ENCODE results near the gene DNAJB9. TPM values are rescaled to one million over a fixed set of nuclear protein-coding genes. Genes with fewer than 3 reads are reported as not detected.
A peak's percentile ranks its signal among the peaks of the same experiment; 100 is the strongest.

DNAJB9 gene
- total RNA-seq, 1 experiment from 2014 or later, result 24.0 TPM

- DNase-seq (ENCODE audit: low read depth), result no peak
Observed at GRCh38 chr7:108568801-108569380, 783 bp upstream of the DNAJB9 start.

DNA sequence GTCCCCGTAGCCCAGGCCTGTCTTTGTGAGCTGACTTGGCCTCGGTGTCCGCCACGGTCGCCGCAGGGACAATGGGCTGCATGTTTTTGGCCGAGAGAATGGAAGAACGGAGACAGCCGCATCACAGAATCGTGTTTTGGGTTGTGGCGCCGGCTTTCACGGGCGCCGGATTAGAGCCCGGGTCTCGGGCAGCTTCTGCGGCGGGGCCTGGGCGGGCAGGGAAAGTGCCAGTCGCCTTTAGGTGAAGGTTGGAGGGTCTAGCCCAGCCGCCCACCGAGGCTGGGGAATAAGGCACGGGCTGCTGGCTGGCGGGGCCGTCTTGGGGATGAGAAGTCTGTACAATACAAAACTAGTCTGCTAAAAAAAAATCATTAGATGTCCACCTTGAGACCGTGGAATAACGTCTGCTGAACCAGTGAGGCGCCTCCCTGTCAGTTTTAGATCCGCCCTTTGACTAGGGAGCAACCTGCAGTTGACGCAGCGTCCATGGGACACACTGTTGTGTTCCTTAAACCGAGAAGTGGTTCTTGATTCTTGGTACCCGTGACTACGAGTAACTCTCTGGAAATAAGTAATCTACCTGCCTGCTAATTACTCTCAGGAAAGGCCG is 577 bp downstream of the DNAJB9 start:
- DNase-seq (ENCODE audit: low read depth), result peak; percentile 69

- no peak for DNase-seq (ENCODE audit: low read depth)
Observed at GRCh38 chr7:108572480-108572879, 2.8 kb downstream of the DNAJB9 start.

- DNase-seq (ENCODE audit: low read depth), result no peak
Observed at GRCh38 chr7:108575156-108575555, 5.5 kb downstream of the DNAJB9 start.

DNA sequence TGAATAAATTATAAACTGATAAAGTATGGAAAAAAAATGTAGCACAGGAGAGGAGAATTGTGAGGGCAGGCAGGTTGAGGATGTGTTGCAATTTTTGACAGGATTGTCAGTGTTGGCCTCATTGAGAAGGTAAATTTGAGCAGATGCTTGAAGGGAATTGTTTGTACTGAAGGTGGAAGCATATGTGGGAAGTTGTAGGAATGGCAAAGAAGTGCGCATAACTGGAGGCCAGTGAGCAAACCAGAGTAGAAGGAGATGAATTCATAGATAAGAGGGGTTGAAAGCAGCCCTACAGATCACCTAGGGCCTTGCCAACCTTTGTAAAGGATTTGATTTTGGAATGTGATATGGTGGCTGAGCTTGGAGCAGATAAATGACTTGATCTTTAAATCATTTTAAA is 6.4 kb downstream of the DNAJB9 start:
- DNase-seq (ENCODE audit: low read depth), result no peak

DNA sequence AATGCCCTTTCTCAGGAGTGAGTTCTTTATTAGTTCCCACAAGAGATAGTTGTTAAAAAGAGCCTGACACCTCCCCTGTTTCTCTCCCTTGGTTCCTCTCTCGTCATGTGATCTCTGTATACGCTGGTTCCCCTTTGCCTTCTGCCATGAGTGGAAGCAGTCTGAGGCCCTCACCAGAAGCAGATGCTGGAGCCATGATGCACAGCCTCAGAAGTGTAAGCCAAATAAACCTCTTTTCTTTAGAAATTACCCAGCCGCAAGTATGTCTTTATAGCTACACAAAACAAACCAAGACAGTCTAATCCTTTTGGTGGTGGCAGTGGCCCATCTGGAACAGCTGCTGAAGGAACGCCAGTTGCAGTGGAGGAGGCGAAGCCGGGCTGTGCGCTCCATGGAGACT is 9.3 kb downstream of the DNAJB9 start:
- DNase-seq (ENCODE audit: low read depth), result no peak

DNA sequence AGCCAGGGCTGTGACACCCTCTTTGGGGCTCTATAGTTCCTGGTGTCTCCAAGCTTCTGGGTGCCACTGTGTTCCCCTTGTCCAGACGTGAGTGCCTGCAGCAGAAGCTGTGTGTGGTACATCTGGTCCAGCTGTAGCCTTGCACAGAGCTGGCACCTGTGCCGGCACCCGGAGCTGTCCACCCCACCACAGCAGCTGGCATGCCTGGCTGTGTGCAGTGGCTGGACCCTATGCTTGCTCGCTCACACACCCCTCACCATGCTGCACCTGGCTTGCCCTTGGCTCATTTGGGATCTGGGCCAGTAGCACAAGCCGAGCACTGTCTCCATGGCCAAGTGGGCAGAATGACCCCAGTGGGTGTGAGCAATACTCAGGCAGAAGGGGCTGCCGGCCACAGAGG is 10.6 kb downstream of the DNAJB9 start:
- DNase-seq (ENCODE audit: low read depth), result no peak

DNA sequence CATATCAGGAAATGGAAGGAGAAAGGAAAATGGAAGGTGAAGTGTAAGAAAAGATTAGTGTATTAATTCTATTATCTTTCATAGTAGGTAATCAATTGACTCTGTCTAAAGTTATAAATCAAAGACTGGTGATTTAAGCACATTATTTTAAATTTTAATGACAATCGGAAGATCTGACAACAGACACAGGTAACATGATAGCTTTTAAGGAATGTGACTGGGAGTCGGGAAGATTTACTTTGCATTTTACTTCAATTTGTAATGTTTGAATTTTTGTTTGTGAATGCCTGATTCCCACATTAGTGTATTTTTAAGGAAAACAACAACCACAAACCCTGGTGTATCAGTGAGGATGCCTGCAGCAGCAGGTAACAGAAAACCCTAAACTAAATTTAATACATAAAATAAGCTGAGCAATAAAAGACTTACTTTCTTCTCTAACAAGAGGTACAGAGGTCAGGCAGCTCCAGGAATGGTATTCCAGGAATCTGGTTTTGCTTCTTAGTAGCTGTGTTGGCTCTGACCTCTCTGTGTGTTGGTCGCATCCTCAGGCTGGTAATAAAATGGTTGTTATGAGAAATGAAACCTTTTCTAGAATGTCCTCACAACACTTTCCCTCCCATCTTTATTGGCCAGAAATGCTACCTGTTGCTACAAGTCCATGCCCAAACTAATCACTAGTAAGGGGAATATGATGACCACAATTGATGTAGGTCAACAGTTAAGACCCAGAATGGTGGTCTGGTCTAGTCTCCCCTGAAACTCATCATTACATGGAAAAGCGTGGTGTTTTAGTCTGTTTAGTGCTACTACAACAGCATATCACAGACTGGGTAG is 12.2 kb downstream of the DNAJB9 start:
- peak; percentile 54 for DNase-seq (ENCODE audit: low read depth)

GRCh38 chr7:108584211-108584610 is 14.5 kb downstream of the DNAJB9 start:
- DNase-seq (ENCODE audit: low read depth), result peak; percentile 66

GRCh38 chr7:108585843-108586242 is 16.2 kb downstream of the DNAJB9 start:
- no peak for DNase-seq (ENCODE audit: low read depth)

- no peak for DNase-seq (ENCODE audit: low read depth)
Observed at GRCh38 chr7:108586274-108586710, 16.6 kb downstream of the DNAJB9 start.

- no peak for DNase-seq (ENCODE audit: low read depth)
Observed at GRCh38 chr7:108589199-108589598, 19.5 kb downstream of the DNAJB9 start.

DNA sequence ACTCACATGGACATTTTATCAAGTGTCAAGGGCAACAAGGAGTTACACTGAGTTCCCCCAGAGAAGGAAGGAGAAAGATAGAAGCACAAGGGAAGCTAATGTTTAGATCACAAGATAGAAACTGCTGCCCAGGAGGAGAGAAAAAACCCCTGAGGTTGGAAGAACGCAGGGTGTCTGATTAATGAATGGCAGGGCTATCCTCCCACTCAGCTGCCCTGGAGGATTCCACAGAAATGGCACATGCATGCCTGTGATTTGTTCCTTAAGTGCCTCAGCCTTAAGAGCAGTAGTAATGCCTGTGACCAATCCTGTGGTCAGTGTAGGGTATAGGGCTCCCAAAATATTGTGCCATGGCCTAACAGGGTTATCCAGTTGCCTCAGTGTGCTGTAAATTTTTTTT is 20.2 kb downstream of the DNAJB9 start:
- DNase-seq (ENCODE audit: low read depth), result no peak

DNA sequence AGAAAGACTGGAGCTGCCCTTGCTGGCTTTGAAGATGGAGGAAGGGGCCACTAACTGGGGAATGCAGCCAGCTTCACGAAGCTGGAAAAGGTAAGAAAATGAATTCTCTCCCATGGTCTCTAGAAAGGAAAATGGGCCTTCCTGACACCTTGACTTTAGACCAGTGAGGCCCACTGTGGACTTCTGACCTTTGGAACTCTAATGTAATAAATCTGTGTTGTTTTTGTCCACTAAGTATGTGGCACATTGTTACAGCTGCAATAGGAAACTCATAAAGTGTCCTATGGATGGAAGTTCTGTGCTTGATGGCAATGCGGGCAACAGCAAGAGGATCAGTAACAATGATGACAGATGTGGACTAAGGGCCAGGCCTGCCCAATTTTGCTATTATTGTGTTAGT is 20.9 kb downstream of the DNAJB9 start:
- no peak for DNase-seq (ENCODE audit: low read depth)

- DNase-seq (ENCODE audit: low read depth), result peak; percentile 23
Observed at GRCh38 chr7:108592646-108593201, 23.1 kb downstream of the DNAJB9 start.

- DNase-seq (ENCODE audit: low read depth), result no peak
Observed at GRCh38 chr7:108596560-108596959, 26.9 kb downstream of the DNAJB9 start.

GRCh38 chr7:108598153-108598552 is 28.5 kb downstream of the DNAJB9 start:
- no peak for DNase-seq (ENCODE audit: low read depth)

GRCh38 chr7:108598914-108599580 is 29.4 kb downstream of the DNAJB9 start:
- no peak for DNase-seq (ENCODE audit: low read depth)

GRCh38 chr7:108600399-108600798 is 30.7 kb downstream of the DNAJB9 start:
- no peak for DNase-seq (ENCODE audit: low read depth)

DNA sequence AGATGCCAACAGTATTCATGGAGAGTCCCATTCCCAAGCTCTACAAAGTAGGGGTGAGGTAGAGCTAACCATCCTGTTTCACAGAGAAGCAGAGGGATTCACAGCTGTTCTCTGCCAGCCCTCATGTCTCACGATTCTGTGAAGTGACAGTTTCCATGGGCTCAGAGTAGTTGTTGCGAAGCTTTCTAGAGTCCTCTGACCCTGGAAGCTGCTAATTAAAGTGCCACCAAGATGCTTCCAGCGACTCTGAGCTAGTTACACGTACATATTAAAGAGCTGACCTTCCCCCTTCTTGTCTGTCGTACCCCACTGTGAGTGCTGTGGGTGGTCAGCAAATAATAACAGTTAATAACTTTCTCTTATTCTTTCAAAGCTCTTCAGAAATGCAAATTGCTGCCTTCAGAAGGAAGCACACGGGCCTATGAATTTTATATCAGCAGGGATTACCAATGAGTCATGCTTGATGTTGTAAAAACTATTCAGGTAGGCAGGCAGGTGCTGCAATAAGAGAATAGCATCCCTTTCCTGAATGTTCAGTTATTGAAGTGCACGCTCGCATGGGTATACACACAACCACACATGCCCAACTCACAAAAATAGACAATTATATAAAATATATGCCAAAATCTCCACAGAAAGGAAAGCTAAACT is 34.1 kb downstream of the DNAJB9 start:
- DNase-seq (ENCODE audit: low read depth), result no peak

DNA sequence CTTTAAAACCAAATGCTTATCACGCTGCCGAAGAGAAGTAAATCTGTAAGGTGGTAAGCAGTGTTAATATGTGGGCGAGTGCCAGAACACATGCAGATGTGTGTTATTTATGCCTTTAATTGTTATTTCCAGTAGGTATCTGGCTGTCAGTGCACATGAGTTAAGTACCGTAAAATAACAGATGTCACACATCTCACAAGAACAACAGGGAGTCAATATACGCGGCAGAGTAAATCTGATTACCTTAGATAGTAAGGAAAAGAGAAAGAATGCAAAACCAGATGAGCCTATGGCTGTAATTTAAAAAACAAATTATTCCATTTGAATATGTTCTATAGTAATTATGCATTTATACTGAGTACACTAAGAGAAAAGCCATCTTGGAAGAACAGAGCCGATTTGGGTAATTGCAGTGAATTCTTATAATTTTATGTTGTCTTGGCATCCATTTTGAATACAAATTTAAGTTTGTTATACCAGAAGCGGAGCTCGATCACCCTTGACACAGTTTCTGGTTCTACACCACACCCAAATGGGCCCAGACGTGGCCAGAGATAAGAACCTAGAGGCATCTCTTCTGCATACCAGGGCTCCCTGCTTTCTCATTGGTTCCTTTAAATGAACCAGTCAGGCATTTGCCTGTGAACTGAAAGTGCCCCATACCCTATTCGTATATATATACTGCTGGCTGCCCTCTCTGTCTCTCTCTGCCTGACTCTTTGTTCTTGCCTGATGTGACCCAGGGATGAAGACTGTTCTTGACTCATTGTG is 34.8 kb downstream of the DNAJB9 start:
- DNase-seq (ENCODE audit: low read depth), result no peak
